AG09309 (cell line): Measurements from ENCODE around the gene NFATC2.

Source experiments
- DNase-seq: peaks from one replicate; pipeline ENCODE4 v3.0.0-alpha.2; 2010; ENCODE audit warnings: low read depth
- H3K4me3 ChIP-seq: 2 replicates; pipeline ENCODE4 v1.5.1; 2011; ENCODE audit warnings: mild to moderate bottlenecking, low read depth, low read length, moderate library complexity; ENCODE audit not compliant: control insufficient read depth
- TF ChIP-seq, protein P1 (sequence below): IDR thresholded peaks from 2 replicates; pipeline ENCODE4 v1.5.1; 2011; ENCODE audit warnings: mild to moderate bottlenecking, low read depth, low read length, inconsistent platforms; ENCODE audit not compliant: insufficient read depth, control insufficient read depth; ENCODE audit errors: missing control alignments

The NFATC2 gene

DNA sequence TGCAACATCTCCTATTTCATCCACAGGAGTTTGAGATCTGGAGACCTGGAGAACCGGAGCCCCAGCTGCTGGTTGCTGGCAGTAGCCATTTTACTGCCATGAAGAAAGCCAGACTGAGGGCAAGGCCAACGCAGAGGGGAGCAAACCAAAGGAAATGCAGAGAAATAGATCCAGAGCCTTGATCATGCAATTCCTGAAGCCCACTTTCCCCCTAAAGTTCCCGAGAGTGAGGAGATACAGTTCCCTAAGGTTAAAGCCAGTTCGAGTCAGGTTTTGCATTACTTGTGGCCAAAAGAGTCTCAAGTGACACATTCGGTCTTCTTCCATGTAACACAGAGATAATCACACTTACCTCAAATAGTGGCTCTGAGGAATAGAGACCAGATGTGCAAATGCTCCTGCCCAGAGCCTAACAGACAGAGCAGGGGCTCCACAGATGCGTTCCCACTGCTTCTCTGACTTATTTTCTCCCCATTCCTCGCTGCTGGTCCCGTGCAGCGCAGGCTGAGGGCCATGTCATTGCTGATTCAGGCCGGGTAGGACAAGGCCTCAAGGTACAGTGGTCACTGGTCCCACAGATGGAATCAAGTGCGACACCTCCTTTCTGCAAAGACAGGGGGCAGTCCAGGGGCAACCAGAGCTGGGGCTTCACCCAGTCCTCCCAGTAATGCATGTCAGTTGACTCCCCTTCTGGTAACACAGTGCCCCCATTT lies 35.1 kb upstream of the NFATC2 start:
- H3K4me3 ChIP-seq = no peak overlapping the region
- TF ChIP-seq, protein P1, sequence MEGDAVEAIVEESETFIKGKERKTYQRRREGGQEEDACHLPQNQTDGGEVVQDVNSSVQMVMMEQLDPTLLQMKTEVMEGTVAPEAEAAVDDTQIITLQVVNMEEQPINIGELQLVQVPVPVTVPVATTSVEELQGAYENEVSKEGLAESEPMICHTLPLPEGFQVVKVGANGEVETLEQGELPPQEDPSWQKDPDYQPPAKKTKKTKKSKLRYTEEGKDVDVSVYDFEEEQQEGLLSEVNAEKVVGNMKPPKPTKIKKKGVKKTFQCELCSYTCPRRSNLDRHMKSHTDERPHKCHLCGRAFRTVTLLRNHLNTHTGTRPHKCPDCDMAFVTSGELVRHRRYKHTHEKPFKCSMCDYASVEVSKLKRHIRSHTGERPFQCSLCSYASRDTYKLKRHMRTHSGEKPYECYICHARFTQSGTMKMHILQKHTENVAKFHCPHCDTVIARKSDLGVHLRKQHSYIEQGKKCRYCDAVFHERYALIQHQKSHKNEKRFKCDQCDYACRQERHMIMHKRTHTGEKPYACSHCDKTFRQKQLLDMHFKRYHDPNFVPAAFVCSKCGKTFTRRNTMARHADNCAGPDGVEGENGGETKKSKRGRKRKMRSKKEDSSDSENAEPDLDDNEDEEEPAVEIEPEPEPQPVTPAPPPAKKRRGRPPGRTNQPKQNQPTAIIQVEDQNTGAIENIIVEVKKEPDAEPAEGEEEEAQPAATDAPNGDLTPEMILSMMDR = no peak
- DNase-seq = no peak

DNA sequence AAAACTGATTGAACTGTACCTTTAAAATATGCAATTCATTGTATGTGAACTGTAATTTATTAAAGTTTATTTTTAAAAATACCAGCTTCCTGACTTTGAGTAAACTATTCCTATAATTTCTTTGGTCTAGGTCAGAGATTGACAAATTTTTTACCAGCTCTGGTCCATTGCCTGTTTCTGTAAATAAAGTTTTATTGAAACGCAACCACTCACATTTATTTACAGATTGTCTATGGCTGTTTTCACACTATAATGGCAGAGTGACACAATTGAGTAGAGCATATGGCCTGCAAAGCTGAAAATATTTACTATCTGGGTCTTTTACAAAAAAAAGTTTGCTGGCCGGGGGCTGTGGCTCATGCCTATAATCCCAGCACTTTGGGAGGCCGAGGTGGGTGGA lies 33.0 kb upstream of the NFATC2 start:
- TF ChIP-seq, protein P1 = no peak
- DNase-seq = no peak
- H3K4me3 ChIP-seq = no peak overlapping the region

DNA sequence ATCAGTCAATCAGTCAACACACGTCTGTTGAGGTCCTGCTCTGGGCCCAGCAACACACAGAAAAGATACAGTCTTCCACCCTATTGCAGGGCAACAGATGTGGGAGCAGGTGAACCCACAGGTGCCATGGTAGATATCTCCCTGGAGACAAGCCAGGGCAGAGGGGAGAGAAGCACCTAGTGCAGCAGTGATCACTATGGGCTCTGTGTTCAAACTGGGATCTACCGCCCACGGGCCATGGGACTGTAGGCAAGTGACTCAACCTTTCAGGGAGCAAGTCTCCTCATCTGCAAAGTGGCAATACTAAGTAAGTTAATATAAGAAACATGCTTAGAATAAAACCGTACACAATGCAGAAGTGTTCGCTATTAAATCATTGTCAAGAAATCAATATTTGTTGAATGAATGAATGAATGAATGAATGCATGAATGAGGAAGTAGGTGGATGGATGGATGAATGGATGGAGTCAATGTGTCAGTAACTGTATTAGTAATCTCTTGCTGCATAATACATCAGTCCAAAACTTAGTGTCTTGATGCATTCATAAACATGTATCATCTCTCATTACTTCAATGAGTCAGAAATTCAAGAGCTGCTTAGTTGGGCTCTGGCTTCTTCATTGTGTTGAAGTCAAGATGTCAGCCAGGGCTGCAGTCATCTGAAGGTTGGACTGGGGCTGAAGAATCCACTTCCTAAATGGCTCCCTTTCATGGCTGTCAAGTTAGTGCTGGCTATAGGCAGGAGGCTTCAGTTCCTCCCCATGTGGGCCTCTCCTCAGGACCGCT lies 31.9 kb upstream of the NFATC2 start:
- DNase-seq = no peak
- H3K4me3 ChIP-seq = no peak overlapping the region
- TF ChIP-seq, protein P1 = no peak

DNA sequence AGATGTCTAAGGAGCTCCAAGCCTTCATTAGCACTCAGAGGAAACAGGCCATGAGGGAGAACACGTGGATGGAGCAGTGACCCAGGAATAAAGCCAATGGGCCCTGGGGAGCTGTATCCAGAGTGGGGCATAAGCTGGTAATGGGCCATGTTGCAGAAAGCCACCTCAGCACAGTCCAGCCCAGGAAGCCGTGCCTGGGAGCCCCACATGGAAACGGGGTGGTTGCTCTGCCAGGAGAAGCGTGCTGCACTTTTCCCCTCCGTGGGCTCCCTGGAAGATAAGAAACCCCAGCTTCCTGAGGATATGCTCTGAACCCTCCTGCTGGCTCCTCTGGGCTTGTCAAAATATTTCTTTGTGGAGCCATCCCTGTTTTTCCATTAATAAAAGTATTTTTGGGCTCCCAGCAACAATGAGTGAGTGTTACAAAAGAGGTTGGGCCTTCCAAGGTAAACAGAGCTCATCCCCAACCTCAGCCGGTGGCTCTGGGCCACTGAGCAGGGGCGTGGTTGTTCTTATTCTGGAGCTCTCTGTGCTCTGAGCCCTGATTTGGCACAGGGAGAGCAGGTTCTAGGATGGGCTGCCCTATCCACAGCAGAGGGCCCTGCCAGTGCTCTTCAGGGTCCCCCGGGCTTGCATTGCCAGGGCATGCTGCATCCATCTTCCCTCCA lies 31.2 kb upstream of the NFATC2 start:
- H3K4me3 ChIP-seq = no peak overlapping the region
- TF ChIP-seq, protein P1 = no peak
- DNase-seq = no peak

DNA sequence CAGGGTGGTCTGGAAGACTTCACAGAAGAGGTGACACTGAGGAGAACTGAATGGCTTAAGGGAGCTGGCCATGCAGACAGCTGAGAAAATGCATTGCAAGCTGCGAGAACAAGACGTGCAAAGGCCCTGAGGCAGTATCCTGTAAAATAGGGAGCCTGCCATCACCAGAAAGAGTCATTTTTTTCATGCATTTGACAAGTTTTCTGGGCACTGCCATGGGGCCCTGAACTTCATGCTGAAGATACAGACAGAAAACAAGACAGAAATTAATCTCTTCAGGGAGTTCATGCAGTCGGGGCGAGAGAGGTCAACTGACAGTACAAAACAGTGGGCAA lies 28.9 kb upstream of the NFATC2 start:
- TF ChIP-seq, protein P1 = no peak
- no peak for DNase-seq
- no peak overlapping the region for H3K4me3 ChIP-seq

DNA sequence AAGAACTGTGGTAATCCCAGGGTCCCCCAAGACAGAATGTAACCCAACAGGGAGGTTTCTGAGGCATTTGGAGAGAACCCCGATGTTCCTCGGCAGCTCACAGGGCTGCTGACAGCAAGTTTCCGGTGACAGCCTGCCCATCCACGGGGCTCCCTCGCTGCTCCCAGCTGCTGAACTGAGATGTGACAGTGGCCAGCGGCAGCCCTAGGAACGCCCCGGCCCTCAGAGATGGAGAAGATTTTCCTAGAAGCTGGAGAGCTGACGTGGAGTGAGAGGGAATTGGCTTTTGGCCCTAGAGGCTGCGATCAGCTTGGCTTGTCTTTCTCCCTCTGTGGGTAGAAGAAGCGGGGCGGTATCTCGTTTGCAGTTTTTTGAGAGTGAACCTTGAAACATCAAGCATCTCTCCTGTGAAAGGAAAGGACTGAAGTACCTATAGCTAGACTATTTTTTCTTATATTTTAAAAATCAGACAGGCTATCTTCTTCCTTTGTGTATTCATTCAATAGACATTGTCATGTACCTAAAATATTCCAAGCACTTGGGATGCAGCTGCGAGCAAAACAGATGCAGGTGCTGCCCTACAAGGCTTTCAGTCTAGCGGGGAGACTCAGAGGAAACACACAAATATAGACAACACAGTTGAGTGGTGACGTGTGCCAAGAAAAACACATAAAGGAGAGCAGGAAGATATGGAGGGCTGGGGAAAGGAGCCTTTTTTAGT lies 28.4 kb upstream of the NFATC2 start:
- no peak for DNase-seq
- TF ChIP-seq, protein P1 = no peak

More for the DNA sequence above, 28.4 kb upstream of the NFATC2 start:
- H3K4me3 ChIP-seq = no peak overlapping the region
